Measurements from ENCODE around the gene ST6GALNAC6.

DNA sequence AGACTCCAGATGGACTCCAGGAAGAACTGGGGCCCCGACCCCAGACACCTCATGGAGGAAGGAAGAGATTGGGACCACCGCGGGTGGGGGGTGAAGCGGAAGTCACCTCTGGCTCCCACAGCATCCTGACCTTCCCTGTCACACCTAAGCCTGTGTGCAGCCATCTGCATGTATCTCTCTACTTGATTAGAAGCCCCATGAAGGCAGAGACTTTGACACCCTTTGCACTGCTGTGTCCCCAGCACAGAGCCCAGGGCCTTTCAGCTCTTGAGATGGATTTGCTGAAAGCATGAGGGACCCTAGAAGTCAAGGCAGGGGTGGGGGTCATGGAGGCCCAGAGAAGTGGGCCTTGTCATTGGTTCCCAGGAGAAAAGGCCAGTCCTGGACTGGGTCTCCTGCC is 42.1 kb downstream of the ST6GALNAC6 start:
- TF ChIP-seq, protein P1, sequence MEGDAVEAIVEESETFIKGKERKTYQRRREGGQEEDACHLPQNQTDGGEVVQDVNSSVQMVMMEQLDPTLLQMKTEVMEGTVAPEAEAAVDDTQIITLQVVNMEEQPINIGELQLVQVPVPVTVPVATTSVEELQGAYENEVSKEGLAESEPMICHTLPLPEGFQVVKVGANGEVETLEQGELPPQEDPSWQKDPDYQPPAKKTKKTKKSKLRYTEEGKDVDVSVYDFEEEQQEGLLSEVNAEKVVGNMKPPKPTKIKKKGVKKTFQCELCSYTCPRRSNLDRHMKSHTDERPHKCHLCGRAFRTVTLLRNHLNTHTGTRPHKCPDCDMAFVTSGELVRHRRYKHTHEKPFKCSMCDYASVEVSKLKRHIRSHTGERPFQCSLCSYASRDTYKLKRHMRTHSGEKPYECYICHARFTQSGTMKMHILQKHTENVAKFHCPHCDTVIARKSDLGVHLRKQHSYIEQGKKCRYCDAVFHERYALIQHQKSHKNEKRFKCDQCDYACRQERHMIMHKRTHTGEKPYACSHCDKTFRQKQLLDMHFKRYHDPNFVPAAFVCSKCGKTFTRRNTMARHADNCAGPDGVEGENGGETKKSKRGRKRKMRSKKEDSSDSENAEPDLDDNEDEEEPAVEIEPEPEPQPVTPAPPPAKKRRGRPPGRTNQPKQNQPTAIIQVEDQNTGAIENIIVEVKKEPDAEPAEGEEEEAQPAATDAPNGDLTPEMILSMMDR (IDR thresholded peaks at IDR 0.05): no peak
- no peak for TF ChIP-seq ZFX (IDR thresholded peaks at IDR 0.05; ENCODE audit: borderline replicate concordance)

All from 22Rv1 (cell line).